ENCODE measurements around the gene SERPINA5. TPM values are rescaled to one million over a fixed set of nuclear protein-coding genes. Genes with fewer than 3 reads are reported as not detected.

Gene SERPINA5
- total and polyA plus RNA-seq, 2 donors (not counting 1 experiment from before 2014, with no cell fraction given) = not detected

DNA sequence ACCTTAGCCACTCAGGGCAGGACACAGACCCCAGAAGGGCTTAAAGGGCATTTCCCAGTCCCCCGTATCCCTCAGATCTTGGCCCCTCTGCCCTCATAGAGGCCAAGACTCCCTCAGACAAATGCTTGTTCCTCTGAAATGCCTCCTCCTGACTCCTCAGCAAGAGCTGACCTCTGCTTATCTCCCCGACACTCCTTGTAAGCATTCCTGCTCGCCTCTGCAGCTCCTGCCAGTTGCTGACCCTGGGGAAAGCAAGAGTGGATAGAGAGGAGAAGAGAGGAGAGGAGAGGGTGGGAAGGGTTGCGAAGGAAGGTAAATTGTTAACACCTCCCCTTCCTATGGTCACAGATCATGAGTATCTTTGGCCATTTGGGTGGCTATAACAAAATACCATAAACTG is 7.1 kb downstream of the SERPINA5 start:
- H3K27me3 Mint-ChIP-seq = no peaks in the 10 kb centered on the region
- ChIA-PET CTCF (no interaction called here), POLR2A (no interaction called here)
- H3K4me1 Mint-ChIP-seq = no peaks in the 10 kb centered on the region
- 100% methylated on average over 1 of the region's 4 CpGs for WGBS (ENCODE audit: insufficient coverage)
- no peaks in the 10 kb centered on the region for H4K20me1 ChIP-seq (ENCODE audit: control insufficient read depth, insufficient read depth, low read length, poor library complexity, severe bottlenecking)
- no peak overlapping the region for H3K4me3 ChIP-seq (ENCODE audit: control extremely low read depth in 1 of 5, extremely low read depth in 1 of 5, insufficient read depth in 1 of 5, low read depth in 2 of 5, low read length in 4 of 5)
- peaks cover 0 to 6% (median 0%) of the 10 kb centered on the region in 3 donors for H3K9me3 ChIP-seq (ENCODE audit: control extremely low read depth in 1 of 3, control insufficient read depth in 2 of 3, insufficient read depth in 1 of 3, low read length in 2 of 3)
- H3K36me3 ChIP-seq (replicated peaks in 1 of 2; ENCODE audit: control extremely low read depth in 1 of 2, control insufficient read depth in 1 of 2, extremely low read depth in 1 of 2, insufficient read depth in 2 of 2, low read length in 1 of 2) = no peaks in the 10 kb centered on the region
- H3K4me1 ChIP-seq (ENCODE audit: control insufficient read depth in 2 of 2, insufficient read depth in 2 of 2, low read length in 2 of 2) = no peaks in the 10 kb centered on the region
- no peak overlapping the region for H3K27ac Mint-ChIP-seq
- no peak overlapping the region for H3K9ac ChIP-seq (ENCODE audit: low read length)
- ATAC-seq (ENCODE audit: low read depth) = no peak
- no peak for DNase-seq
- no peak overlapping the region for H3K4me3 Mint-ChIP-seq
- H3K27me3 ChIP-seq (replicated peaks in 1 of 4; ENCODE audit: control extremely low read depth in 1 of 4, control insufficient read depth in 3 of 4, insufficient read depth in 4 of 4, low read length in 3 of 4) = no peaks in the 10 kb centered on the region
- no peak overlapping the region for H3K4me2 ChIP-seq (replicated peaks; ENCODE audit: low read depth, low read length, poor library complexity, severe bottlenecking)
- H2AFZ ChIP-seq (ENCODE audit: insufficient read depth, low read depth, low read length, poor library complexity, severe bottlenecking) = no peak overlapping the region
- intact Hi-C loops (cut with micrococcal nuclease) = no loop called here
- H3K27ac ChIP-seq (ENCODE audit: low read length in 2 of 2) = no peak overlapping the region
- H3K79me2 ChIP-seq (ENCODE audit: control insufficient read depth, insufficient read depth, low read length) = no peaks in the 10 kb centered on the region
- peaks cover 3% of the 10 kb centered on the region for H3K9me3 Mint-ChIP-seq (ENCODE audit: insufficient read depth)
- TF ChIP-seq, protein P1, sequence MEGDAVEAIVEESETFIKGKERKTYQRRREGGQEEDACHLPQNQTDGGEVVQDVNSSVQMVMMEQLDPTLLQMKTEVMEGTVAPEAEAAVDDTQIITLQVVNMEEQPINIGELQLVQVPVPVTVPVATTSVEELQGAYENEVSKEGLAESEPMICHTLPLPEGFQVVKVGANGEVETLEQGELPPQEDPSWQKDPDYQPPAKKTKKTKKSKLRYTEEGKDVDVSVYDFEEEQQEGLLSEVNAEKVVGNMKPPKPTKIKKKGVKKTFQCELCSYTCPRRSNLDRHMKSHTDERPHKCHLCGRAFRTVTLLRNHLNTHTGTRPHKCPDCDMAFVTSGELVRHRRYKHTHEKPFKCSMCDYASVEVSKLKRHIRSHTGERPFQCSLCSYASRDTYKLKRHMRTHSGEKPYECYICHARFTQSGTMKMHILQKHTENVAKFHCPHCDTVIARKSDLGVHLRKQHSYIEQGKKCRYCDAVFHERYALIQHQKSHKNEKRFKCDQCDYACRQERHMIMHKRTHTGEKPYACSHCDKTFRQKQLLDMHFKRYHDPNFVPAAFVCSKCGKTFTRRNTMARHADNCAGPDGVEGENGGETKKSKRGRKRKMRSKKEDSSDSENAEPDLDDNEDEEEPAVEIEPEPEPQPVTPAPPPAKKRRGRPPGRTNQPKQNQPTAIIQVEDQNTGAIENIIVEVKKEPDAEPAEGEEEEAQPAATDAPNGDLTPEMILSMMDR (IDR thresholded peaks at IDR 0.05) = no peak
- TF ChIP-seq EZH2 (IDR thresholded peaks at IDR 0.05; ENCODE audit: borderline replicate concordance, insufficient read depth, low read depth, low read length, poor library complexity, severe bottlenecking) = no peak

DNA sequence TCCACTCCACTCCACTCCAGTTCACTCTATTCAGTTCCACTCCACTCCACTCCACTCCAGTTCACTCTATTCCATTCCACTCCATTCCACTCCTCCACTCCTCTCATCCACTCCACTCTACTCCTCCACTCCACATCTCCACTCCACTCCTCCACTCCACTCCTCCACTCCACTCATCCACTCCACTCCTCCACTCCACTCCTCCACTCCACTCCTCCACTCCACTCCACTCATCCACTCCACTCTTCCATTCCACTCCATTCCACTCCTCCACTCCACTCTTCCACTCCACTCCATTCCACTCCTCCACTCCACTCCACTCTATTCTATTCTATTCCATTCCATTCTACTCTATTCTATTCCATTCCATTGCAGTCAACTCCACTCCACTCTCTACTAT is 9.8 kb downstream of the SERPINA5 start:
- TF ChIP-seq, protein P1 (IDR thresholded peaks at IDR 0.05) = no peak
- TF ChIP-seq EZH2 (IDR thresholded peaks at IDR 0.05; ENCODE audit: borderline replicate concordance, insufficient read depth, low read depth, low read length, poor library complexity, severe bottlenecking) = no peak
- ATAC-seq (ENCODE audit: low read depth) (no peak), DNase-seq (no peak)
- no peak overlapping the region for H3K27ac Mint-ChIP-seq
- CTCF ChIA-PET = no interaction called here
- H3K9ac ChIP-seq (ENCODE audit: low read length) = no peak overlapping the region
- peaks cover 3% of the 10 kb centered on the region for H3K9me3 Mint-ChIP-seq (ENCODE audit: insufficient read depth)
- H3K36me3 ChIP-seq (replicated peaks in 1 of 2; ENCODE audit: control extremely low read depth in 1 of 2, control insufficient read depth in 1 of 2, extremely low read depth in 1 of 2, insufficient read depth in 2 of 2, low read length in 1 of 2) = no peaks in the 10 kb centered on the region
- no peak overlapping the region for H3K4me3 ChIP-seq (ENCODE audit: control extremely low read depth in 1 of 5, extremely low read depth in 1 of 5, insufficient read depth in 1 of 5, low read depth in 2 of 5, low read length in 4 of 5)
- no peak overlapping the region for H3K4me3 Mint-ChIP-seq
- no peak overlapping the region for H3K27ac ChIP-seq (ENCODE audit: low read length in 2 of 2)
- H2AFZ ChIP-seq (ENCODE audit: insufficient read depth, low read depth, low read length, poor library complexity, severe bottlenecking) = no peak overlapping the region
- no peaks in the 10 kb centered on the region for H3K4me1 ChIP-seq (ENCODE audit: control insufficient read depth in 2 of 2, insufficient read depth in 2 of 2, low read length in 2 of 2)
- H3K27me3 ChIP-seq (replicated peaks in 1 of 4; ENCODE audit: control extremely low read depth in 1 of 4, control insufficient read depth in 3 of 4, insufficient read depth in 4 of 4, low read length in 3 of 4) = no peaks in the 10 kb centered on the region
- peaks cover 7% of the 10 kb centered on the region for H3K27me3 Mint-ChIP-seq
- intact Hi-C loops (cut with micrococcal nuclease) = no loop called here
- peaks cover 0 to 10% (median 0%) of the 10 kb centered on the region in 3 donors for H3K9me3 ChIP-seq (ENCODE audit: control extremely low read depth in 1 of 3, control insufficient read depth in 2 of 3, insufficient read depth in 1 of 3, low read length in 2 of 3)
- no peak overlapping the region for H3K4me2 ChIP-seq (replicated peaks; ENCODE audit: low read depth, low read length, poor library complexity, severe bottlenecking)
- no peaks in the 10 kb centered on the region for H3K79me2 ChIP-seq (ENCODE audit: control insufficient read depth, insufficient read depth, low read length)
- no peaks in the 10 kb centered on the region for H4K20me1 ChIP-seq (ENCODE audit: control insufficient read depth, insufficient read depth, low read length, poor library complexity, severe bottlenecking)
- POLR2A ChIA-PET = no interaction called here
- H3K4me1 Mint-ChIP-seq = no peaks in the 10 kb centered on the region
